Inflammatory macrophage treated with lipopolysaccharide for 4 hours (primary cell): ENCODE results near the gene HILPDA.

Source experiments
- DNase-seq: peaks from one replicate; pipeline ENCODE4 v3.0.0-alpha.2; 2020

HILPDA gene, protein sequence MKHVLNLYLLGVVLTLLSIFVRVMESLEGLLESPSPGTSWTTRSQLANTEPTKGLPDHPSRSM

DNA sequence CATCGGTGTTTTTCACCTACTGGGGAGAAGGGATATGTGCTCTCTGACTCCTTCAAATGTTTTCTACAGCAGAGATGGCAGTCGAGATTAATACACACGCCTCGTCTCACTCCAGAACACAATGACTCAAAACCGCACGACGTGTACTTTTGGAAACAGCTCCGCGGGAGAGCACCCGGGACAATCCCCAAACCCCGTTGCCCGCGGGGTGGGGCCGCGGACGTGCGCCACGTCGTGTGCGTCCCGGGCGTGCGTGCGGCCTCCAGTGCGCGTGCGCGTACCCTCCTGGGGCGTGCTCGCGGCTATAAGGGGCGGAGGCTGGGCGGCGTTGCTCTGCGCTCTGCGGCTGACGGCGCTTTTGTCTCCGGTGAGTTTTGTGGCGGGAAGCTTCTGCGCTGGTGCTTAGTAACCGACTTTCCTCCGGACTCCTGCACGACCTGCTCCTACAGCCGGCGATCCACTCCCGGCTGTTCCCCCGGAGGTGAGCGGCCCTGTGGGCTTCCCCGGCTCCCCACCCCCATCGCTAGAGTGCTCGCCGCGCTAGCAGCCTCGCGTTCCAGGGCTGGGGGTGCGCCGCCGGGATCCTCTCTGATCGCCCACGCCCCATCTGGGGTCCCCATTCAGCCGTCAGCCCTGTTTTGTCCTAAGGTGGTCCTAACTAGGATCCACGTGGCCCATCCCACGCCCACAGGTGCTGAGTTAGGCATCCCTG, at the start of gene HILPDA:
Gene HILPDA, plus strand, starts transcription at position 336 of the 712 bp plus-strand sequence. CDS start 1,391 bp downstream, outside the sequence.
- DNase-seq: peak; percentile 99

DNA sequence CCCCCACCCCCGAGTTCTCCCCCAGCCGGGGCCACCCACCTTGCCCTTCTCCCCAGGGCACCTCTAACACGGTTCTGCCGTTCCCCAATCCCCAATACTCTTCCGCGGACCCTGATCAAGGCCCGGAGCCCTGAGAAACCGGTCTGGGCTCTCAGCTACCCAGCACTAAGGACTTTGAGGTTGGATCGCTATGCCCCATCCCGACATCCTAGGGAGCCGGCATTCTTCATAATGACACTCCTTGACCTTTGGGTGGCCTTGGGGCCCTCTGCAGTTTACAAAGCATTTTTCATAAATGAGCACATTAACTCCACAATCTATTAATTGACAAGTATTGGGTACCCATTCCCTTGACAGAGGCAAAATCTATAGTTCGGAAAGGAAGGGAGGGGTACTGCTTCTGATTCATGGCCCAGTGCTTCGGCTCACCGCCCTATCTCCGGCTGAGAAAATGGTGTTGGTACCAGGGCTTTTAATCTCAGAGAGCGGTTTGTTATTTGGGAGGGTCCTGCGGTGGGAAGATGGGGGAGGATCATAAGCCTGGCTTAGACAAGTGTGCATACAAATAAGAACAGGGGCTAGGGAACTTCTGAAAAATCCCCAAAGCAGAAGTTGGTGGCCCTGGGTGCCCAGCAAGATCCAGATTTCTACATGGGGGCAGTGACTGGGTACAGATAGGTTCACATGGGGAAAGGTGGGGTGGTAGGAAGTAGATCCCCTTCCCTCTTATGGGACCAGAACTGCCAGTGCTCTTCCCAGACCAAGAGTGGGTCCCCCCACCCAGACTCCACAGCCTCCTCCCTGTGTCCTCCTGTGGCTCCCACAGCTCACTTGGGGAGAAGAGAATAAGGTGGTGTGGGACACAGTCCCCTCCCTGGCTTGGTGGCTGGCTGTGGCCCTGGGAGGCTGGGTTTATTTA, 49.1 kb upstream of the HILPDA start:
- DNase-seq: peak; percentile 74

DNA sequence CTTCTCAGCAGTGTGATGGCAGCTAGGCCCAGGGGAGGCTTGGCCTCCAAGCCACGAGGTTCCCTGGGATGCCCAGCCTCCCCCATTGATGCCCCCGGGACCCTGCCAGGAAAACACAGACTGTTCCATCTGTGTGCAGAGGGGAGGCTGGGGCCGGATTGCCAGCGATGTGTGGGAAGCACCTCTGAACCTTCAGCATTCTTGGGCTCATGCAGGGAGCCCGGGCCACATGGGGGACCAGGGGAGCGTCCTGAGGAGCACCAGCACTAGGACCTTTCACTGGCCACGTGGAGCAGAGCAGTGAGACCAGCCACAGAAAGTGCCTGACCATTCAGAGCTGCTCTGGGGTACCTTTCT, 48.5 kb upstream of the HILPDA start:
- no peak for DNase-seq

GRCh38 chr7:128407751-128408708, 47.6 kb upstream of the HILPDA start:
- no peak for DNase-seq

DNA sequence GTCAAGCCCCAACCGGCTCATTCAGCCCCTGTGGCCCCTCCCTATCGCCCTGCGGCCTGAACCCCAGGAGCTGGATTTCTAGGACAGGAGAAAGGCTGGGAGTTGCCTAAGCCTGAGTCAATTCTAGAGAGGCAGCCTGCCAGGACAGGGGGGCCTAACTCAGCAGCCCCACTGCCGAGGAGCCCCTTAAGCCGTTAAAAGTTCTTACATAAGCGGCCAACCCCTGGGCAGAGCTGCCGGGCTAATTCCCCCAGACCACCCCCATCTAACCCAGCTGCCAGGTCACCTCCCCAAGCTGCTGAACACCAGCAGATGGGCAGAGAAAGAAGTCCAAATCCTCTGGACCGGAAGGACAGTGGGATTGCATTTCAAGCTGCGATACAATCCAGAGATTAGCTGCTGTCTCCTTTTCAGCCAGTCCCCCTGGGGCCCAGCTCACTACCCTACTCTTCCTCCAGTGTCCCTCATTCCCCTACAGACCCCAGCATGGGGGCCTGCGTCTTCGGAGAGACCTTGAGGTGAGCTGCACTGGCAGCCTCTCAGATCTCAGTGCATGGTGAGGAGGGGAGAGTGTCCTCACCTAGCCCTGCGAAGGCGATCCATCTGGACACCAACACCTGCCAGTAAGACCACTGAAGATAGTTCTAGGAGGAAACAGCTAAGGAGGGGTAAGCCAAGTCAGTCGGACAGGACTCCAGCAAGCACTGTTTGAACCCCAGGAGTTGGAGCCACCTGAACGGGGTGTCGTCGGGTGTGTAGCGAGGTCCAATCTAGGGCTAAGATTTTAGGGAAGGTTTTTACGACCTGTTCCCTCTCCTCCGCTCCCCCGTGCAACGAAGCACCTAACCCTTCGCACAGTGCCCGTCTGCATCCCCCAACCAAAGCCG, 46.7 kb upstream of the HILPDA start:
- no peak for DNase-seq

DNA sequence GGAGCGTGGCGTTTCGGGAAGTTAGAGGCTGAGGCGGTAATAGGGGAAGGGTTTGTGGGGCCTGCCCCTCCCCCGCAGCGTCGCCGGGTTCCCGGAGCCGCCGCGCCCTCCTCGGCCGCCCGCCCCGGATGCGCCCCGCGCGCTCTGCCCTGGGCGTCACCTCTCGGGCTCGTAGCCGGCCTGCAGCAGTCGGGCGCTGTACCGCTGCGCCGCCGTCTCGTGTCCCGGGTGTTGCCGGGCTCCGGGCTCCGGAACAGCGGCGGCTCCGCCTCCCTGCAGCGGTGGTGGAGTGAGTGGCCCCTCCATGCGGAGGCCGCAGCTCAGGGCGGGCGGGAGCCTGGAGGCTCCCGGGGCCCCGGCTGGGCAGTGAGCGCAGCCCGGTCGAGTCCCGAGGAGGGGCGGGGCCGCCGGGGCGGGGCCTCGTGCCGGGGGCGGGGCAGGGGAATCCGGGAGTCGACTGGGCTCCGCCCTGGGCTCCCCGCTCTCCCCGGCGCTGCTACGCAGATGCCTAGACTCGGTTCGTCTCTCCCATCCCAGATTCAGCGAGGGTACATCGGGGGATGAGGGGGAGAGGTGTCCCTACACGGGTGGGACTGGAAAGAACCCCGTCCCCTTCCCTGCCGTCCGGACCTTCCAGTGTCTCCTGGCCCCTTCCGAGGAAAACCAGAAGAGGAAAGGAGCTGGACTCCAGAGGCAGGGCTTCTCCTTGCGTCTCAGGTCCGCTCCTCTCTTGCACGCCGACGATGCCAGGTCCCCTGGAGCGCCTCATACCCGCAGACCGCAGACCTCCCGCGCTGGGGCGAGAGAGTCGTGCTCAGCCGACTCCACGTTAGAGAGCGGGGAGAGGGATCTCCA, 45.9 kb upstream of the HILPDA start, which contains the start of gene IMPDH1:
Gene IMPDH1, minus strand, starts transcription at position 387 of the 855 bp plus-strand sequence. Its CDS starts 81 bp downstream, at position 306.
- DNase-seq: peak; percentile 80

- DNase-seq: no peak
Measured at GRCh38 chr7:128410451-128410753, 45.3 kb upstream of the HILPDA start.

DNA sequence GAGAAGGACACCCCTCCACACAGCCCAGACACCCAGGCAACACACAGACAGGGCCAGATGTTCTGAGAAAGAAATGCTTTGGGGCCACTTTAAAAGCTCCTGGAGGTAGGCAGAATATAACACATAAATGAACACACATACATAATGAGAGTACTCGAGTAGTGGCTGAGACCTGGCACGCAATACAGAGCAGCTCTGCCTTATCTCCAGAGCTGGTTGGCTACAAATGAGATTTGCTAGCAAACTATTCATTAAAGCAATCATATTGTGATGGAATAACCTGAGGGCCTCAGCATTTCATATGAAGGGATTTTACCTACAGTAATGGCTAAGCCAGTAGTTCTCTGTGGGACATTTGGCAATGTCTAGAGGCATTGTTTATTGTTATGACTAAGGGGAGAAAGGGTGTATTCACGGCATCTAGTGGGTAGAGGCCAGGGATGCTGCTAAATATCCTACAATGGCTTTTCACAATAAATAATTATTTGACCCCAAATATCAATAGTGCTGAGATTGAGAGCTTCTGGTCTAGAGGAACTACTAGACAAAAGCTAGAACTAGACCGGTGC, 40.4 kb upstream of the HILPDA start:
- no peak for DNase-seq

GRCh38 chr7:128417071-128417470, 38.6 kb upstream of the HILPDA start:
- no peak for DNase-seq

- no peak for DNase-seq
Measured at GRCh38 chr7:128419257-128419656, 36.4 kb upstream of the HILPDA start.

- DNase-seq: no peak
Measured at GRCh38 chr7:128420773-128421172, 34.9 kb upstream of the HILPDA start.

DNA sequence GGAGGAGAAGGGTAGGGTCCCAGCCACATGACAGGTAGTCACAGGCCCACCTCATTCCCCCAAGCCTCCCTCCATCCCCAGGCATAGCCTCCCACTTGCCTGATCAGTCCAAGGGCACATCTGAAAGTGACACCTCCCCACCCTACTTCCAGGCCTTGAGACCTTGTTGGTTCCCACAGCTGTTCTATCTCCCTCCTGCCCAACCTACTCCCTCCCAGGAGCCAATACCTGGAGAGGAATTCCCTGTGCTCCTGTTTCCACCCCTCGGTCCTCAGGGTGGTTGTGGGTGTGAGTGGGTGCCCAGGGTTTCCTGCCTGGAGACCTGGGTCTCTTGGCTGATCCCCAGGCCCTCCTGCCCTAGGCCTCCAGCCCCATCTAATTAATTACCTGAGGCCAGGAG, 34.3 kb upstream of the HILPDA start:
- no peak for DNase-seq

DNA sequence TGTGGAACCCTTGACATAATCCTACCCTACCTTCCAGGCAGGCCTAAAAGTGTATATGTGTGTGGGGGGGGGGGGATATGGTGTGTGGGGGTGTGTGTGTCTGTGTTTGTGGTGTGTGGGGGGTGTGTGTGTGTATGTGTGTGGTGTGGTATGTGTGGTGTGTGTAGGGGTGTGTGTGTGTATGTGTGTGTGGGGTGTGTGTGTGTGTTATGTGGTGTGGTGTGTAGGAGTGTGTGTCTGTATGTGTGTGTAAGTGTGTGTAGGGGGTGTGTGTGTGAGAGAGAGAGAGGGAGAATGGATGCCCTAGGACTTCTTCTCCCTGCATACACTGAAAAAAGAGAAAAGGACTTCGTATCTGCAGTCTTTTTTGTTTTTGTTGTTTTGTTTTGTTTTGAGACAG, 33.6 kb upstream of the HILPDA start:
- DNase-seq: no peak

DNA sequence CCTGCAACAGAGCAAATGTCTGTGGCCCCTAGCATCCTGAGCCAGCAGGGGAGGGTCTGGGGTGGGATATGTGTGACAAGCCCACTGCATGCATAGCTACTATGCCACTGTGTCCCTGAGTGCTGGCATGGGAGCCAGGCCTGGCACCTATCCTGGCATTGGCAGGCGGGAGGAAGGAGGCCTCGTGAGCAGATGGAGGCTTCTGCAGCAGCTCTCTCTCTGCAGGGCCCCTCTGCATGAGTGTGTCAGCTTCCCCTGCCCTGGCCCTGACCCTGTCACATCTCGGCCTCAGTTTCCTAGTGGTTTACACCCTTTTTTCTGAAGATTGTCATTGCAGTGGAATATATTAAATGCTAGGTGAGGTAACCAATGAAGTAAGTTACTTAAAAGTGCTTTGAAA, 32.8 kb upstream of the HILPDA start:
- no peak for DNase-seq

DNA sequence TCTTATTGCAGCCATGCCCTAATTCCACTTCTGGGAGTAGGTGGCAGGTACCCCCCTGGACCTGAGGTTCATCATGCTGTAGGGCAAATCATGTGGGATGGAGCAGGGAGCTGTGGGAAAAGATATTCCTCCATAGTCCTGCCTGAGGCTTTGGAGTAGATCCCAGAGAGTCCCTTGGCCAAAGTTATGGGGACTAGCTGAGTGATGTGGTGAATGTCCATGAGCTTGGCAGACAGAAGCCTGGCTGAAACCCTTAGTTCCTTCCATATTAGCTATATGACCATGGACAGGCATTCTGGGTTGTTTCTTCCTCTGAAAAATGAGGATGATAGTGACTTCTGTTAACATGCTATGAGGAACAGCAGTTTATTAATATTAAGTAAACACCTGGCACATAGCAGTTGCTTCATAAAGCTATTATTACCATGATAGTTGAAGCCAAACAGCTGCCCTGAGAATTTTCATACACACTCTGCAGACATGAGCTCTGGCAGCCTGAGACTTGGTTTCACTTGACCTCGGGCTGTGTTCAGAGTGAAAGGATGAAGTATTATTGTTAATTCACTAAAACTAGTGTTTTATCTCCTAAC, 30.9 kb upstream of the HILPDA start:
- no peak for DNase-seq

DNA sequence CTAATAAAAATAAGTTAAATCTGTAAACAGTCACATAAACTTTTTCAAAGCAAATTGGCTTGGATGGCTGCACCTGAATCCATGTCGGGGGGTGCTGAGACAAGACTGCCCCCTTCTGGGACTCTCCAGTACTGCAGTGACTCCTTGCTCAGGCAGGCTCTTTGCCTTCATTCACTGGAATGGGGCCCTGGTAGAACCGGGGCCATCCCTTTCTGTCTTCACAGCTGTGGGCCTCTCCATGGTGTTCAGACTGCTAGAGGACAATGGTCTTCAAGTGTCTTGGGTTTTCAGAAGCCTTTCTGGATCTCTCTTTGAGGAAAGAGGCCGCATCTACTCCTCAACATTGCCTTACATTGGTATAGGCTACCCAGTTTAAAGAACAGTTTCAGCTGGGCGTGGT, 29.8 kb upstream of the HILPDA start:
- peak; percentile 60 for DNase-seq

GRCh38 chr7:128427289-128427891, 28.3 kb upstream of the HILPDA start:
- DNase-seq: peak; percentile 67

GRCh38 chr7:128430207-128430606, 25.5 kb upstream of the HILPDA start:
- DNase-seq: no peak

DNA sequence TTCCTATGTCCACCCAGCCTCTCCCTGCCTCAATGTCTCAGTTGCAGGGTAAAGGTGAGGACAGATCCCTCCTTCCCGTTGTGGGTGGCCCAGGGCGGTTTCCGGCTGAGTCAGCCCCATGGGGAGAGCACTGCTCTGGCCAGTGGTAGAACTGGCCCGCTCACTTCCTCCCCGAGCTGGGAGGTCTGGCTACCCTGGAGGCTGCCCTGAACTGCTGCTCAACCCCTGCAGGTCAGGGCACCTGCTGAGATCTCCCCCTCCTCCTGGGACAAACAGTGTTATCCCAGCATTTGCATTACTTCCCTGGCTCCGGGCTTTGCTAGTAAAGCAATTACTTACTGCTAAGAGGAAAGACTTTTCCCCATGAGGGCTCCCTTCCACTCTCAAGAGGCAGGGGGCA, 24.5 kb upstream of the HILPDA start:
- DNase-seq: peak; percentile 28

DNA sequence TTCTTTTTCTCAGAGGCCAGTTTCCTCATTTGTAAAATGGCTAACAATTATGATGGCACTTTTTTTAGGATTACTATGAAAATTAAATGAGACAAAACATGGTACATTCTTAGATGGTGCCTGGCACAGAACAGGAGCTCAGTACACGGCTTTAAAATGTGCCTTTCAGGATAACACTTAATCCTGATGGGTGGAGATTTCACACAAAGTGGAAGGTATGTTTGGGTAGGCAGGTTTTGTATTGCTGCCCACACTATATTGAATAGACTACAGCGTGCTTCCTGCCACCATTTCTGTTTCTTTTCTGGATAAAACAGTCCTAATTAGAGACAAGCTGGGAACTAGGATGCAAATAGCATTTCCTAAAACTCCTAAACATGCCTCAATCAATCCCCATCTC, 23.9 kb upstream of the HILPDA start:
- no peak for DNase-seq
